ENCODE measurements around the gene CCDC121.

CCDC121 gene

GRCh38 chr2:27640722-27641245 is 12.0 kb upstream of the CCDC121 start:
- H3K27ac ChIP-seq (ENCODE audit: low read depth, low read length), result no peak overlapping the region
- no peak overlapping the region for H3K4me3 ChIP-seq (ENCODE audit: low read length)
- H3K4me2 ChIP-seq (ENCODE audit: low read length), result no peak overlapping the region
- no peaks in the 10 kb centered on the region for H4K20me1 ChIP-seq (ENCODE audit: control insufficient read depth, insufficient read depth, low read depth, low read length)
- no peak for TF ChIP-seq EZH2phosphoT487 (IDR thresholded peaks at IDR 0.05; ENCODE audit: borderline replicate concordance, low read length)
- TF ChIP-seq, protein P1, sequence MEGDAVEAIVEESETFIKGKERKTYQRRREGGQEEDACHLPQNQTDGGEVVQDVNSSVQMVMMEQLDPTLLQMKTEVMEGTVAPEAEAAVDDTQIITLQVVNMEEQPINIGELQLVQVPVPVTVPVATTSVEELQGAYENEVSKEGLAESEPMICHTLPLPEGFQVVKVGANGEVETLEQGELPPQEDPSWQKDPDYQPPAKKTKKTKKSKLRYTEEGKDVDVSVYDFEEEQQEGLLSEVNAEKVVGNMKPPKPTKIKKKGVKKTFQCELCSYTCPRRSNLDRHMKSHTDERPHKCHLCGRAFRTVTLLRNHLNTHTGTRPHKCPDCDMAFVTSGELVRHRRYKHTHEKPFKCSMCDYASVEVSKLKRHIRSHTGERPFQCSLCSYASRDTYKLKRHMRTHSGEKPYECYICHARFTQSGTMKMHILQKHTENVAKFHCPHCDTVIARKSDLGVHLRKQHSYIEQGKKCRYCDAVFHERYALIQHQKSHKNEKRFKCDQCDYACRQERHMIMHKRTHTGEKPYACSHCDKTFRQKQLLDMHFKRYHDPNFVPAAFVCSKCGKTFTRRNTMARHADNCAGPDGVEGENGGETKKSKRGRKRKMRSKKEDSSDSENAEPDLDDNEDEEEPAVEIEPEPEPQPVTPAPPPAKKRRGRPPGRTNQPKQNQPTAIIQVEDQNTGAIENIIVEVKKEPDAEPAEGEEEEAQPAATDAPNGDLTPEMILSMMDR (IDR thresholded peaks at IDR 0.05; ENCODE audit: low read depth, low read length, poor library complexity, severe bottlenecking), result no peak
- H3K9me2 ChIP-seq (replicated peaks; ENCODE audit: control insufficient read depth, low read length), result no peaks in the 10 kb centered on the region
- H3K36me3 ChIP-seq (ENCODE audit: control insufficient read depth, low read length), result peaks cover 65% of the 10 kb centered on the region
- no peaks in the 10 kb centered on the region for H3K9me3 ChIP-seq (ENCODE audit: control insufficient read depth, insufficient read depth, low read length)
- H3K27me3 ChIP-seq (ENCODE audit: control insufficient read depth, low read length), result no peaks in the 10 kb centered on the region
- H3F3A ChIP-seq (ENCODE audit: control insufficient read depth, insufficient read depth), result 0 out of 2 replicates have a peak, but pooled peaks cover 3% of the 10 kb centered on the region
- H3K4me1 ChIP-seq (ENCODE audit: control insufficient read depth, low read length), result no peaks in the 10 kb centered on the region
- H3K79me2 ChIP-seq (ENCODE audit: control insufficient read depth, low read length), result no peaks in the 10 kb centered on the region

- Histone ChIP-seq H3K9me2 (replicated peaks; ENCODE audit: control insufficient read depth, low read length) (no peaks in the 10 kb centered on the region), H3K4me3 (ENCODE audit: low read length) (no peak overlapping the region), H3K4me1 (ENCODE audit: control insufficient read depth, low read length) (no peaks in the 10 kb centered on the region), H3K79me2 (ENCODE audit: control insufficient read depth, low read length) (no peaks in the 10 kb centered on the region), H3K27ac (ENCODE audit: low read depth, low read length) (no peak overlapping the region), H4K20me1 (ENCODE audit: control insufficient read depth, insufficient read depth, low read depth, low read length) (no peaks in the 10 kb centered on the region), H3K4me2 (ENCODE audit: low read length) (no peak overlapping the region), H3K27me3 (ENCODE audit: control insufficient read depth, low read length) (no peaks in the 10 kb centered on the region), H3F3A (ENCODE audit: control insufficient read depth, insufficient read depth) (0 out of 2 replicates have a peak, but pooled peaks cover 3% of the 10 kb centered on the region), H3K9me3 (ENCODE audit: control insufficient read depth, insufficient read depth, low read length) (no peaks in the 10 kb centered on the region), H3K36me3 (ENCODE audit: control insufficient read depth, low read length) (peaks cover 77% of the 10 kb centered on the region)
- TF ChIP-seq, protein P1 (IDR thresholded peaks at IDR 0.05; ENCODE audit: low read depth, low read length, poor library complexity, severe bottlenecking), result no peak
- TF ChIP-seq EZH2phosphoT487 (IDR thresholded peaks at IDR 0.05; ENCODE audit: borderline replicate concordance, low read length), result no peak
Observed at GRCh38 chr2:27638709-27639108, 9.9 kb upstream of the CCDC121 start.

DNA sequence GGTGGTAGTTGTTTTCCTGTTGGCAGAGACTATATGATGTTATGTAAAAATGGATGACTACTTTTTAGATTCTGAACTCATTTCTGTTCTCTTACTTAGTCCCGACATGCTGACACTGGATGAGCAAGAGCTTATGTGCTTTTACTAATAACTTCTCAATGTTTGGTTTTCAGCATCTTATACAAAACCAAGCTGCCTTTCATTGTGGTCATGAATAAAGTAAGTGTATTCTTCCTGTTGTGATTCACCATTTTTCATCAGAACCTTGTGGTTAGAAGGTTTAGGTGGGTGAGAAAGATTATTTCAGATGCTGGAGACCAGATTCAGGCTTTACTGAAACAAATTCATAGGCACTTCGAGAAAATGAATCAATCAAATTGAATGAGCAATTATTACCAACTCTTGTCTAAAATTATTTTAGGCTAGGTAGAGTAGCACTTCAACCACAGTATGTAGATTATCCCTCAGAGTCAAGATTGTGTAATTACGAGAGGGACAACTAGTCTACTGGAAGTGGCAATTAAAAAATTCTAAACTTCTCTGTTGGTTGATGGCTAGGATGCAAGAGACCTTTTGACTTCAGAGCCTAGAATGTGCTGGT is 9.3 kb upstream of the CCDC121 start:
- H3K9me2 ChIP-seq (replicated peaks; ENCODE audit: control insufficient read depth, low read length), result no peaks in the 10 kb centered on the region
- H3K27ac ChIP-seq (ENCODE audit: low read depth, low read length), result no peak overlapping the region
- H3K36me3 ChIP-seq (ENCODE audit: control insufficient read depth, low read length), result peaks cover 78% of the 10 kb centered on the region
- no peaks in the 10 kb centered on the region for H4K20me1 ChIP-seq (ENCODE audit: control insufficient read depth, insufficient read depth, low read depth, low read length)
- no peaks in the 10 kb centered on the region for H3K27me3 ChIP-seq (ENCODE audit: control insufficient read depth, low read length)
- H3F3A ChIP-seq (ENCODE audit: control insufficient read depth, insufficient read depth), result 0 out of 2 replicates have a peak, but pooled peaks cover 3% of the 10 kb centered on the region
- H3K4me2 ChIP-seq (ENCODE audit: low read length), result no peak overlapping the region
- H3K4me3 ChIP-seq (ENCODE audit: low read length), result no peak overlapping the region
- H3K9me3 ChIP-seq (ENCODE audit: control insufficient read depth, insufficient read depth, low read length), result no peaks in the 10 kb centered on the region
- H3K4me1 ChIP-seq (ENCODE audit: control insufficient read depth, low read length), result no peaks in the 10 kb centered on the region
- no peak for TF ChIP-seq EZH2phosphoT487 (IDR thresholded peaks at IDR 0.05; ENCODE audit: borderline replicate concordance, low read length)
- TF ChIP-seq, protein P1 (IDR thresholded peaks at IDR 0.05; ENCODE audit: low read depth, low read length, poor library complexity, severe bottlenecking), result no peak
- H3K79me2 ChIP-seq (ENCODE audit: control insufficient read depth, low read length), result no peaks in the 10 kb centered on the region
